Peyer's patch (tissue), 4 donors: ENCODE measurements around the gene ARIH1.

ENCODE experiments used
- CTCF ChIP-seq, 6 experiments: fragments of 450-650 bp in 4 of 6; fragments of 200-600 bp in 2 of 6; sonication (generic) in 1 of 6; IDR thresholded peaks; one replicate each; pipeline ENCODE4 v1.5.1; 2017 to 2019; ENCODE audit warnings: antibody characterized with exemption in 6 of 6, mild to moderate bottlenecking in 3 of 6, moderate library complexity in 1 of 6
- POLR2A ChIP-seq, 2 donors: fragments of 450-650 bp; IDR thresholded peaks; one replicate each; pipeline ENCODE4 v1.5.1; 2017; ENCODE audit warnings: antibody characterized with exemption in 2 of 2, mild to moderate bottlenecking in 2 of 2, moderate library complexity in 2 of 2

GRCh38 chr15:72460402-72460801 is 13.7 kb upstream of the ARIH1 start:
- no peak for TF ChIP-seq CTCF (IDR thresholded peaks at IDR 0.05)
- no peak for TF ChIP-seq POLR2A (IDR thresholded peaks at IDR 0.05)
